ENCODE data around the gene CEP170B. TPM values are rescaled to one million over a fixed set of nuclear protein-coding genes. Genes with fewer than 3 reads are reported as not detected.

The CEP170B gene
- total RNA-seq, 1 donor from 2014 or later = 80.4 TPM

- peaks cover 11% of the 10 kb centered on the region for H3K9me3 Mint-ChIP-seq (ENCODE audit: unreplicated experiment)
- DNase-seq = peak; percentile 13
- no peak overlapping the region for H3K27ac Mint-ChIP-seq (ENCODE audit: unreplicated experiment)
- H3K36me3 Mint-ChIP-seq (ENCODE audit: unreplicated experiment) = no peaks in the 10 kb centered on the region
- no peak overlapping the region for H3K4me3 Mint-ChIP-seq (ENCODE audit: unreplicated experiment)
- H3K4me1 Mint-ChIP-seq (ENCODE audit: low read depth, unreplicated experiment) = peaks cover 20% of the 10 kb centered on the region
- TF ChIP-seq CTCF (IDR thresholded peaks at IDR 0.05; ENCODE audit: partially characterized antibody, unreplicated experiment) = no peak
- H3K27me3 Mint-ChIP-seq (ENCODE audit: unreplicated experiment) = peaks cover 13% of the 10 kb centered on the region
These were observed 9.7 kb downstream of the CEP170B start for GRCh38 chr14:104874571-104875411.

GRCh38 chr14:104875412-104875751 lies 10.3 kb downstream of the CEP170B start:
- no peak overlapping the region for H3K27ac Mint-ChIP-seq (ENCODE audit: unreplicated experiment)
- H3K27me3 Mint-ChIP-seq (ENCODE audit: unreplicated experiment) = peaks cover 11% of the 10 kb centered on the region
- TF ChIP-seq CTCF (IDR thresholded peaks at IDR 0.05; ENCODE audit: partially characterized antibody, unreplicated experiment) = no peak
- peaks cover 9% of the 10 kb centered on the region for H3K9me3 Mint-ChIP-seq (ENCODE audit: unreplicated experiment)
- peak; percentile 16 for DNase-seq
- no peaks in the 10 kb centered on the region for H3K36me3 Mint-ChIP-seq (ENCODE audit: unreplicated experiment)
- peaks cover 17% of the 10 kb centered on the region for H3K4me1 Mint-ChIP-seq (ENCODE audit: low read depth, unreplicated experiment)
- no peak overlapping the region for H3K4me3 Mint-ChIP-seq (ENCODE audit: unreplicated experiment)

GRCh38 chr14:104875811-104876210 lies 10.7 kb downstream of the CEP170B start:
- Mint-ChIP-seq H3K9me3 (ENCODE audit: unreplicated experiment) (peaks cover 12% of the 10 kb centered on the region), H3K27ac (ENCODE audit: unreplicated experiment) (no peak overlapping the region), H3K4me3 (ENCODE audit: unreplicated experiment) (no peak overlapping the region), H3K4me1 (ENCODE audit: low read depth, unreplicated experiment) (peaks cover 19% of the 10 kb centered on the region), H3K27me3 (ENCODE audit: unreplicated experiment) (peaks cover 15% of the 10 kb centered on the region), H3K36me3 (ENCODE audit: unreplicated experiment) (no peaks in the 10 kb centered on the region)
- peak; percentile 16 for DNase-seq
- no peak for TF ChIP-seq CTCF (IDR thresholded peaks at IDR 0.05; ENCODE audit: partially characterized antibody, unreplicated experiment)

- Mint-ChIP-seq H3K4me3 (ENCODE audit: unreplicated experiment) (no peak overlapping the region), H3K9me3 (ENCODE audit: unreplicated experiment) (peaks cover 17% of the 10 kb centered on the region), H3K36me3 (ENCODE audit: unreplicated experiment) (no peaks in the 10 kb centered on the region), H3K27ac (ENCODE audit: unreplicated experiment) (no peak overlapping the region), H3K4me1 (ENCODE audit: low read depth, unreplicated experiment) (peaks cover 23% of the 10 kb centered on the region), H3K27me3 (ENCODE audit: unreplicated experiment) (peaks cover 20% of the 10 kb centered on the region)
- DNase-seq = peak; percentile 44
- TF ChIP-seq CTCF (IDR thresholded peaks at IDR 0.05; ENCODE audit: partially characterized antibody, unreplicated experiment) = no peak
These were observed 11.2 kb downstream of the CEP170B start for GRCh38 chr14:104876251-104876699.

- H3K9me3 Mint-ChIP-seq (ENCODE audit: unreplicated experiment) = peaks cover 25% of the 10 kb centered on the region
- no peak overlapping the region for H3K4me3 Mint-ChIP-seq (ENCODE audit: unreplicated experiment)
- no peak overlapping the region for H3K27ac Mint-ChIP-seq (ENCODE audit: unreplicated experiment)
- peaks cover 22% of the 10 kb centered on the region for H3K4me1 Mint-ChIP-seq (ENCODE audit: low read depth, unreplicated experiment)
- peaks cover 22% of the 10 kb centered on the region for H3K27me3 Mint-ChIP-seq (ENCODE audit: unreplicated experiment)
- peak; percentile 19 for DNase-seq
- no peak for TF ChIP-seq CTCF (IDR thresholded peaks at IDR 0.05; ENCODE audit: partially characterized antibody, unreplicated experiment)
- H3K36me3 Mint-ChIP-seq (ENCODE audit: unreplicated experiment) = no peaks in the 10 kb centered on the region
These were observed 12.2 kb downstream of the CEP170B start for GRCh38 chr14:104877066-104877805.

Data from glutamatergic neuron (in vitro differentiated cells).